Activated naive CD4-positive, alpha-beta T cell treated with anti-CD3 and anti-CD28 coated beads, Interleukin-2, amount 50 U/mL, for 24 hours (primary cell): ENCODE results near the gene CBX5.
"Not testable (repeated sequence)": the region's sequence is repeated elsewhere in the genome, so short reads cannot be mapped to it uniquely, and the experiment has no call there.

ENCODE experiments used
- H3K27ac Mint-ChIP-seq: one replicate; pipeline ENCODE4 v1.8.0; 2021; ENCODE audit warnings: mild to moderate bottlenecking, mixed read lengths
- H3K27me3 Mint-ChIP-seq: one replicate; pipeline ENCODE4 v1.8.0; 2021; ENCODE audit warnings: mixed read lengths
- H3K36me3 Mint-ChIP-seq: one replicate; pipeline ENCODE4 v1.8.0; 2021; ENCODE audit warnings: mixed read lengths
- H3K4me1 Mint-ChIP-seq: one replicate; pipeline ENCODE4 v1.8.0; 2021; ENCODE audit warnings: mixed read lengths
- H3K4me3 Mint-ChIP-seq: one replicate; pipeline ENCODE4 v1.8.0; 2021; ENCODE audit warnings: mild to moderate bottlenecking, mixed read lengths
- H3K9me3 Mint-ChIP-seq: one replicate; pipeline ENCODE4 v1.8.0; 2021; ENCODE audit warnings: mixed read lengths

Gene CBX5

DNA sequence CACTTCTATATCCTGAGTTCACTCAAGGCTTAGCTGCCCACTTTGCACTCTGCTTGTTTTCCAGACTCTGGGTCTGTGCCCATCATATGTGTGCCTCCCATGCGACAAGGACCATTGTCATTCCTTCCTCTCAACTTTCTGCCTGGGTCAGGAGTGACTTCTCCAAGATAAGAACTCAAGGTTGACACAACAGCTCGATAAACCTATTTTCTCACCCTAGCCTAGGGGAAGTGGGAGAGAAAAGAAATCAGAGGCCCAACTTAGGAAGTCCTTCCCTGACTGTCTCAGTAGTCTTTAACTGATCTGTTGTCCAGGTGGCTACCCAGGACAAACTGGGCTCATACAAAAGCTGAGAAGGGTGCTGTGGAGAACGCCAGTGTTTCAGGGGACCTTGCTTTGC lies 92.8 kb downstream of the CBX5 start:
- Mint-ChIP-seq H3K9me3 (no peaks in the 10 kb centered on the region), H3K4me1 (peaks cover 31% of the 10 kb centered on the region), H3K36me3 (no peaks in the 10 kb centered on the region), H3K4me3 (peak overlapping the region; percentile 77), H3K27ac (no peak overlapping the region), H3K27me3 (peaks cover under 1% of the 10 kb centered on the region)

DNA sequence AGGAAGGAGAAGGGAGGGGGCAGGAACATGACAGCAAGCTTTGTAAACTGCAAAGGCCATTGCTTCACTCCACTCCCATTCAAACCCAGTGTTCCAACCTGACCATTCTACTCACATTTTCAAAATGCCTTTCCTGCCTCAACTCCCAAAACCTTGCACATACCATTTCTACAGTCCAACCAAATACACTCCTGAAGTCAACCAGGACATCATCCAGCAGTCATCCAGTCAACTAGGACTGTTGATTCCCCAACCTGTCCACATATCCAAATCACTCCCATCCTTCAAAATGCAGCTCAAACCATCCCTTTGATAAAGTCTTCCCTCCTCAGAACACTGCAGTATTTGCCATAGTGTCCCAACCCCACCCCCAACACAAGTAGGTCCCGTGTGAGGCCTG lies 94.0 kb downstream of the CBX5 start:
- H3K27me3 Mint-ChIP-seq, result no peaks in the 10 kb centered on the region
- H3K4me1 Mint-ChIP-seq, result peaks cover 24% of the 10 kb centered on the region
- peaks cover 2% of the 10 kb centered on the region for H3K36me3 Mint-ChIP-seq
- H3K9me3 Mint-ChIP-seq, result no peaks in the 10 kb centered on the region
- H3K4me3 Mint-ChIP-seq, result no peak overlapping the region
- no peak overlapping the region for H3K27ac Mint-ChIP-seq

DNA sequence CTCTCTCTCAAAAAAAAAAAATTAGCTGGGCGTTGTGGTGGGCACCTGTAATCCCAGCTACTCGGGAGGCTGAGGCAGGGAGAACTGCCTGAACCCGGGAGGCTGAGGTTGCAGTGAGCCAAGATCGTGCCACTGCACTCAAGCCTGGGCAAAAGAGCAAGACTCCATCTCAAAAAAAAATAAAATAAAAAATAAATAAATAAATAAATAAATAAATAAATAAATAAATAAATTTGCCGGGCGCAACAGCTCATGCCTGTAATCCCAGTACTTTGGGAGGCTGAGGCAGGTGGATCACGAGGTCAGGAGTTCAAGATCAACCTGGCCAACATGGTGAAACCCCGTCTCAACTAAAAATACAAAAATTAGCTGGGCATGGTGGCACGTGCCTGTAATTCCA lies 94.6 kb downstream of the CBX5 start:
- H3K4me3 Mint-ChIP-seq, H3K27ac Mint-ChIP-seq, H3K27me3 Mint-ChIP-seq, H3K9me3 Mint-ChIP-seq, H3K36me3 Mint-ChIP-seq: not testable (repeated sequence)
- peaks cover 23% of the 10 kb centered on the region for H3K4me1 Mint-ChIP-seq

DNA sequence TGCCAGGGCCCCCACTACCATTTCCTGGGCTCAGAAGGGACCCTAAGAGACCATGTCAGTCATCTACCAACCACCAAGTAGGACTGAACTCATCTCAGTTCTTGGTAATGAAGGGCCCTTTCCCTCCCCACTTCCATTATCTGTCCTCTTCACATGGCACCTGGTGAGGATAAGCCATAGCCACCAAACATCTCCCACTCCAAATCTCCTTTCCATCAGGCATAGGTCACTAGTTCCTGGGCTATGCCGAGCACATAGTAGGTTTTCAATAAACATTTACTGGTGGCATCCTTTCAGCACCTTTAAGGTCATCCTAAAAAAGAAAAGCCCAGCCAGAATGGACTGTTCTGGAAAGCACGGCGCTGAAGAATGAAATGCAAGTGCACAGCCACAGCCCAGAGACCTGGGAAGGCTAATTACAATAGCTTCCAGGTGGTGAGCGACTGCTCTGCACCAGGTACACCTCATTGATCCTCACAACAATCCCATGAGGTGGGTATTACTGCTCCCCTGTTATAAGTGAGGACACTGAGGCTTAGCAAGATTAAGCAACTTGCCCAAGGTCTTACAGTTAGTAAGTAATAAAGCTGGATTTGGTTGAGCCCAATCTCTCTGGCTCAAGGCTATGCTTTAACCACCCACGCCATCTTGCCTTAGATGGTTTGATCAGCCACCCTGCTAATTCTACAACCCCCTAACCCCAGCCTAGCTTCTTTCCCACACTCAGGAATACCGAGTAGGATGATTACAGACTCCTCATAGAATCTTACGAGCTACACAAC lies 95.7 kb downstream of the CBX5 start:
- H3K27ac Mint-ChIP-seq, result no peak overlapping the region
- no peaks in the 10 kb centered on the region for H3K9me3 Mint-ChIP-seq

DNA sequence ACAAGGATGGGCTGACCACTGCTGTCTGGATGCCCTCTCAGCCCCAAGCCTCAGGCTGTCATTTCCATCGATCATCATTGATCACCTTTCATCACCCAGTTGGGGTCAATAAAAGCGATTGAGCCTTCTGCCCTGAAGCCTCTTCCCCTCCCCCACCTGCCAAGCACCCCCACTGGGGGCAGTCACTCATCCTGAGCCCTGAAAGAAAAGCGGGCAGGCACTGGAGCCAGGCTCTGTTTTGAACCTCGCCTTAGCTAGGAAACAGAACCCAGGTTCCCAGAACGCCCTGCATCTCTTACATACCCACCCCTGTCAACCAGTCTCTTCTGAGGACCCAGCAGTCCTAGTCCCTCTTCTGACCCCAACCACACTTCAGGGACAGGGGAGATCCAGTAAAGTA lies 96.9 kb downstream of the CBX5 start:
- Mint-ChIP-seq H3K36me3 (peaks cover 2% of the 10 kb centered on the region), H3K4me3 (no peak overlapping the region), H3K27ac (no peak overlapping the region), H3K27me3 (no peaks in the 10 kb centered on the region), H3K4me1 (peaks cover 18% of the 10 kb centered on the region), H3K9me3 (no peaks in the 10 kb centered on the region)

More for the DNA sequence above, 95.7 kb downstream of the CBX5 start:
- Mint-ChIP-seq H3K36me3 (peaks cover 2% of the 10 kb centered on the region), H3K4me1 (peaks cover 23% of the 10 kb centered on the region), H3K27me3 (no peaks in the 10 kb centered on the region), H3K4me3 (no peak overlapping the region)

DNA sequence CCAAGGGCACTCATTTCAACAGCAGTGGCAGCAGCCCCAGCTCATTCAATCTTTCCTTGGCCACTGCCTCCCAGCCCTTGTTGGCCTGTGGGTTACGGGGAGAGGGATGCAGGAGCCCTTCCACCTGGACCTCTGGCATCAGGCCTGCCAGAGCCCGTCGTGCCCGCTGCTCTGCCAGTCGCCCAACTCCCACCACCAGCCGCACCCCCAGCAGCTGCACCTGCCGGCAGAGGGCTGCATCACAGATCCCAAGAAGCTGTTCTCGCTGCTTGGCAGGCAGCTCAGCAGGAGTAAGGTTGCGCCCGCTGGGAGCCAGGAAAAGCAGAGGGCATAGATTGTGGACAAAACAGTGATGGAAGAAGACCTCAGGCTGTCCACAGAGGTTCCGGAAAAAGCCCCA lies 97.8 kb downstream of the CBX5 start:
- peaks cover 2% of the 10 kb centered on the region for H3K36me3 Mint-ChIP-seq
- H3K4me3 Mint-ChIP-seq, result no peak overlapping the region
- no peaks in the 10 kb centered on the region for H3K27me3 Mint-ChIP-seq
- H3K27ac Mint-ChIP-seq, result no peak overlapping the region
- H3K9me3 Mint-ChIP-seq, result no peaks in the 10 kb centered on the region
- H3K4me1 Mint-ChIP-seq, result peaks cover 9% of the 10 kb centered on the region
